ENCODE data around the gene TOR1A.

GRCh38 chr9:129835128-129835859, 11.4 kb upstream of the TOR1A start, which contains the start of the genes C9orf78 and USP20:
- no peak for TF ChIP-seq KDM1A (IDR thresholded peaks at IDR 0.05; ENCODE audit: low read depth)
- TF ChIP-seq MYC (IDR thresholded peaks at IDR 0.05; ENCODE audit: borderline replicate concordance, low read length), result peak; percentile 59; the same call in 1 of the 2 replicates
- peak; percentile 91 for TF ChIP-seq POLR2A (IDR thresholded peaks at IDR 0.05; ENCODE audit: low read length)

All from A549 (cell line).